ENCODE data around the gene TMC3.

- TF ChIP-seq CTCF (conservative IDR thresholded peaks at IDR 0.05) (no peak), EZH2 (IDR thresholded peaks at IDR 0.05; ENCODE audit: low read depth) (no peak)
Measured at GRCh38 chr15:81301815-81302399, 72.1 kb downstream of the TMC3 start.
